OCI-M2 (cell line): ENCODE results near the gene KRTAP5-4.
"Not testable (repeated sequence)": the region's sequence is repeated elsewhere in the genome, so short reads cannot be mapped to it uniquely, and the experiment has no call there.

Source experiments
- DNase-seq: peaks from one replicate; lab custom pipeline; 2025; ENCODE audit not compliant: unreplicated experiment; lab: John Stamatoyannopoulos, UW

Gene KRTAP5-4

DNA sequence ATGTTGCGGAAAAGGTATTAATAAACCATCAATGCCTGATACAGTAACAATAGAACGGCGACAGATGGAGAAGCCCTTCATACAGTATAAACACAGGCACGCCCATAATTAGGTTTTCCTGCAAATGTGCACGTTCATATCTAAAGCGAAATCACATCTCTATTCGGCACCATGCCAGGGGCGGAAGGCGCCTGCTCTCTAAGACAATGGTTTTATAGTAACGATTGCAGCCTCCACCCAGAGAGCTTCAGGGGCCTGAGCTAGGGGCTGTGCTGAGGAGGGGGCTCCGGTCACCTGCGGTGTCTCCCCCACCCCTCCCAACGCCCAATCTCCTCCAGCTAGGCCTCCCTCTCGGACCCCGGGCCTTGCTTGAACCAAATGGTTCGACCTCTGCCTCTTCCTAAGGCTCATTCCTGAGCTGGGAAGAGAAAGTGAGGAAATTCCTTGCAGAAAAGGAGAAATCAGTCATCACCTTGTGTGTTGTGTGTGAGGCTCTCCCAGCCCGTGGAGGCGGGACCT lies 17.2 kb upstream of the KRTAP5-4 start:
- no peak for DNase-seq

GRCh38 chr11:1638344-1638743 lies 16.4 kb upstream of the KRTAP5-4 start:
- no peak for DNase-seq

DNA sequence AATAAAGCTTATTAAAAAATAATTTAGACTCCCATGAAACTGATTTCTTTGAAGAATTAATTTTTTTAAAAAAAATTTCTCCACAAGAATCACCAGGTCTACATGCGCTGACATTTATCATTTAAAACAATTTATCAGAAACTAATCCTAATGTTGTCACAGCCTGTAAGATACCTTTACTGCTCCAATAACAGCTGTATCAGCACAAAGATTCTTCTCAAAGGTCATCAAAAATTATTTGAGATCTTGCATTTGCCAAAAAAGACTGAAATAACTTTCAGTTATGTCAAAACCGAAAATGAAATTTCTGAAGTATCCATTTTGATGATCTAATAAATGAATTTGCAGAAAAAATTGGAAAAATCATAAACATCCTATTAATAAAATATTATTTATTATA lies 15.7 kb upstream of the KRTAP5-4 start:
- no peak for DNase-seq

DNA sequence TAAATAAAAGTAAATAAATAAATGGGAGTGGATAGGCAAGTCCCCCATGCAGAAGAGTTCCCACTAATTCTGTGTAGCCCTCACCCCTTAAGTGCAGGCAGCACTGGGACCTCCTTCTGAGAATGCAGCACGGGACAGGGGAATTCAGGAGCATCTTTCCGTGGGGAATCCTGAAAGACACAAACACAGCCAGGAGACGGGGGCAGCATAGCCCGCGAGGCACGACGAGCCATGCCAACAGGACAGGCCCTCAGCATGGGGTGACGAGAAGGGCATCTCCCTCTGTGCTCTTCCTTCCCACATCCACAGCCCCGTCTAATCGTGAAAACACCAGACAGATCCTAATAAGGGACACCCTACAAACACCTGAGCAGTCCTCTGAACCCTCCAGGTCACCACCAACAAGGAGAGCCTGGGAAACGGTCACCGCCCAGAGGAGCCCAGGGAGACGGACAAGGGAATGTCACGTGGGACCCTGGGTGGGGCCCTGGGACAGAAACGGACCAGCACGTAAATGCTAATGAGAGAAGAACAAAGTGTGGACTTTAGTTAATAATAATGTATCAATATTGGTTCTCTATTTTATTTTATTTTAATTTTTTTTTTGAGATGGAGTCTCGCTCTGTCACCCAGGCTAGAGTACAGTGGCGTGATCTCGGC lies 14.5 kb upstream of the KRTAP5-4 start:
- no peak for DNase-seq

GRCh38 chr11:1633864-1634263 lies 11.9 kb upstream of the KRTAP5-4 start:
- no peak for DNase-seq

GRCh38 chr11:1632053-1632714 lies 10.2 kb upstream of the KRTAP5-4 start:
- DNase-seq = no peak

- DNase-seq = no peak
Measured at GRCh38 chr11:1631066-1631568, 9.2 kb upstream of the KRTAP5-4 start.

- DNase-seq = no peak
Measured at GRCh38 chr11:1630271-1630670, 8.3 kb upstream of the KRTAP5-4 start.

DNA sequence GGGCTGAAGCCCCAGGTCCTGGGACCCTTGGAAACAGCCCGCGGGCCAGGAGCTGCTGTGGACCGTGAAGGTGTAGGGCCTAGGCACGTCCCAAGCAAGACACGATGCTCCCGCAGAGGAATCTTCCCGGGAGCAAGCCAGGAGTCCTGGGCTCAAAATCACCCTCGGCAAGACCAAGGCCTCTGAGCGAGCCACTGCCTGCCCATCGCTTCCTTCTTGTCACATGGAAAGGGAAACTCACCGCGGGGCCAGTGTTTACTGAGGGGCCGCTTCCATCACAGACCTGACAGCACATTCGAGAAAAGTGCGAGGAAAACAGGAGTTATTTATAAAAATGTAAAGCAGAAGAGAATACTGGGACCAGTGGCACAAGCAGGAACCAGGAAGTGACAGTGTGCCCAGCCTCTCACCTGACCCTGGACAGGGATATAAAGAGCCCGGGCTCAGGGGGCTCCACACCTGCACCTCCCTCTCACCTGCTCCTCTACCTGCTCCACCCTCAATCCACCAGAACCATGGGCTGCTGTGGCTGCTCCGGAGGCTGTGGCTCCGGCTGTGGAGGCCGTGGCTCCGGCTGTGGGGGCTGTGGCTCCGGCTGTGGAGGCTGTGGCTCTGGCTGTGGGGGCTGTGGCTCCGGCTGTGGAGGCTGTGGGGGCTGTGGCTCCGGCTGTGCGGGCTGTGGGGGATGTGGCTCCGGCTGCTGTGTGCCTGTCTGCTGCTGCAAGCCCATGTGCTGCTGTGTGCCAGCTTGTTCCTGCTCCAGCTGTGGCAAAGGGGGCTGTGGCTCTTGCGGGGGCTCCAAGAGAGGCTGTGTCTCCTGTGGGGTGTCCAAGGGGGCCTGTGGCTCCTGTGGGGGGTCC lies 7.6 kb upstream of the KRTAP5-4 start, which contains the start of gene KRTAP5-5:
TSS of gene KRTAP5-5 (plus strand) at position 450 of the 860 bp plus-strand sequence. CDS start at position 516, 66 bp downstream.
- DNase-seq = no peak

DNA sequence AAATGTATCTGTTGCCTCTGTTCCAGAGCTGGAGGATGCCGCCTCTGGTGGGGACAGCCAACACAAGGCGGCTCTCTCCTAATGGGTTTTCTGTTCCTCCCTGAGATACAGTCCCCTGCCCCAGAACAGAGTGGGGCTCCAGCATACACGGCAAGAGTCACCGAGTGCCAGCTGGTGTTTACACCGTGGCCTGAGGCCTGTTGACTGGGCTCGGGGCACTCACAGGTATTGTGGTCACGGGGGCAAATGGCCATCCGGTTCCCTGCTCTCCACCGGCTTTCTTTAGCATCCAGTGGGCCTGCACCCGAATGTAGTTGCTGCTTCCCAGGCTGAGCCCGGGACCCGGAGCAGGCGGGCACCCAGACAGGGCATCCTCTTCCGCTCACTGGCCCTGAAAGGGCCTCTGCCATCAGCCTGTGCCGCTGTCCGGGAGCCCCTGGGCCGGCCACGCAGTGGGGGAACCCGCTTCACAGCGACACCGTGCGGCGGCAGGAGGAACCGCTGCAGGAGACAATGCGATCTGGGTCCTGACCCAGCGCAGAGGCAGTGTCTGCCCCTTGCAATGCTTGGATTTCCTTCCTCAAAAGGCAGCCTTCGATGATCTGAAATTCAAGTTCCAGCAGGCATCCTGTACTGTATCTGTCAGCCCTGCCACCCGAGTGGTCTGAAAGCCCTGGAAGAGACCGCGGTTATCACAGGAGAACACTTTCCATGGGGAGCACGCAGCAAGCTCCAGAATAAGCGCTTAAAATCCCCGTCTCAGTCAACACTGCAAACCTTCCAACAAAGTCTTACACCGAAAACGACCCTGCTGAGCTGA lies 6.8 kb upstream of the KRTAP5-4 start:
- DNase-seq = no peak

GRCh38 chr11:1625541-1625940 lies 3.6 kb upstream of the KRTAP5-4 start:
- no peak for DNase-seq

- DNase-seq = no peak
Measured at GRCh38 chr11:1624621-1625020, 2.7 kb upstream of the KRTAP5-4 start.

- no peak for DNase-seq
Measured at GRCh38 chr11:1623716-1624115, 1.8 kb upstream of the KRTAP5-4 start.

- DNase-seq = no peak
Measured at GRCh38 chr11:1619449-1619848, 2.5 kb downstream of the KRTAP5-4 start.

DNA sequence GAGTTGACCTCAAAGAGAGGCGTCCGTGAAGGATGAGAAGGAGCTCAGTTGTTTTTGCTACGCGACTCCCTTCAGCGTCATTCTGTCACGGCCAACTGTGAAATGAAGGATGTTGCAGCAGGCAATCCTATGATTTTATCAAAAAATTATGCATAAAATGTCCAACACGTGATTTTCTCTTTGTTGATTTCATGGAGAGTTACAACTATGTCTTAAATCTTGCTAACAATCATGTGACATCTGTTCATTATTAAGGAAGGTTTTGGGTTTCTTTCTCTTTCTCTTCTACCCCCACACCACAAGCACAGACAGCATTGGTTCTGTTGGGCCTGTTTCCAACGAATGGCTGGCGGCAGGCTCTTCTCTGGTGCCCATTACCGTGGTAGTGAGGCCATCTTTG lies 3.7 kb downstream of the KRTAP5-4 start:
- no peak for DNase-seq

DNA sequence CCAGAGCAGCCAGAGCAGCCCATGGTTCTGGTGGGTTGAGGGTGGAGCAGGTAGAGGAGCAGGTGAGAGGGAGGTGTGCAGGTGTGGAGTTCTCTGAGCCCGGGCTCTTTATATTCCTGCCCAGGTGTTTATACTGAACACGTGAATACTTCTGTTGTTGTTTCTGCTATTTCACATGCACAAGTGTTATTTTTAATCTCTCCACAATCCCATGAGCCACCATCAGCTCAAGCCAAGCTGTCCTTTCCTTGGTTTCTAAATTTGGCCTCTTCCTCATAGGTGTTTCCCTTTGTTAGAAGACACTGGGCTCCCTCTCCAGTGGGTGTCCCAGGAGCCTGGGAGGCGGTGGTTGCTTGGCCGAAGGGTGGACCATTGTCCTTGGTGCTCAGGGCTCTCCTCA lies 13.6 kb downstream of the KRTAP5-4 start, which contains the start of gene KRTAP5-3:
TSS of gene KRTAP5-3 (minus strand) at position 101 of the 400 bp plus-strand sequence. CDS start at position 23, 78 bp downstream.
- DNase-seq = no peak

DNA sequence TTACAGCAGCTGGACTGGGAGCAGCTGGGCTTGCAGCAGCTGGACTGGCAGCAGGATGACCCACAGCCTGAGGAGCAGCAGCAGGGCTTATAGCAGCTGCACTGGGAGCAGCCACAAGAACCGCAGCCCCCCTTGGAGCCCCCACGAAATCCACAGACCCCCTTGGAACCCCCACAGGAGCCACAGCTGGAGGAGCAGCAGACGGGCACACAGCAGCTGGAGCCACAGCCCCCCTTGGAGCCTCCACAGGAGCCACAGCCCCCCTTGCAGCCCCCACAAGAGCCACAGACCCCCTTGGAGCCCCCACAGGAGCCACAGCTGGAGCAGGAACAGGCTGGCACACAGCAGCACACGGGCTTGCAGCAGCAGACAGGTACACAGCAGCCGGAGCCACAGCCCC lies 14.0 kb downstream of the KRTAP5-4 start:
- DNase-seq = not testable (repeated sequence)

GRCh38 chr11:1607156-1607845 lies 14.6 kb downstream of the KRTAP5-4 start:
- DNase-seq = not testable (repeated sequence)

DNA sequence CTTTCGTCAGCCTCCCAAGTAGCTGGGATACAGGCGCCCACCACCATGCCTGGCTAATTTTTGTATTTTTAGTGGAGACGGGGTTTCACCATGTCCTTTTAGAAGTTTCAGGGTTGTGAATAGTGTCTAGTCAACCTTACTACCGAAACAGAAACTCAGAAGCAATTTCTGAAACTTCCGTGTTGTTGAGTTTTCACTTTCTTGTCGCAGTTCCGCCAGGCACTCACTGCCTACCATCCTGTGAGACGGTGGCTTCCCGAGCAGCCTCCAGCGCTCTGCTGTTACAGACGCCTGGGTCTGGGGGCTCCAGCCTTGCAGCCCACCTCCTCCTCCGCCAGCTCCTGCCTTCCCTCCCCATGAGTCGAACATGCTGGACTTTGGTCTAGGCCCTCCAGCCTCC lies 16.0 kb downstream of the KRTAP5-4 start:
- DNase-seq = not testable (repeated sequence)

GRCh38 chr11:1604711-1605110 lies 17.2 kb downstream of the KRTAP5-4 start:
- no peak for DNase-seq
